T47D (cell line): Measurements from ENCODE around the gene ATAD5.
"Not testable (repeated sequence)": the region's sequence is repeated elsewhere in the genome, so short reads cannot be mapped to it uniquely, and the experiment has no call there.

ENCODE experiments used
- DNase-seq, 2 experiments: peaks; one replicate each; pipeline versions ENCODE4 v3.0.0 to v3.0.0-alpha.2; 2011 to 2012; ENCODE audit warnings: low read depth in 1 of 2, low spot score in 1 of 2
- JUND ChIP-seq: IDR thresholded peaks from 2 replicates; pipeline ENCODE4 v1.6.1; 2012; ENCODE audit warnings: low read depth
- in situ Hi-C: cut with HindIII; loops from 2 replicates; pipeline ENCODE4 v1.10.0; 2016; ENCODE audit warnings: low sequenced_read_pairs, low pct_unique_long_range_greater_than_20kb

Gene ATAD5

DNA sequence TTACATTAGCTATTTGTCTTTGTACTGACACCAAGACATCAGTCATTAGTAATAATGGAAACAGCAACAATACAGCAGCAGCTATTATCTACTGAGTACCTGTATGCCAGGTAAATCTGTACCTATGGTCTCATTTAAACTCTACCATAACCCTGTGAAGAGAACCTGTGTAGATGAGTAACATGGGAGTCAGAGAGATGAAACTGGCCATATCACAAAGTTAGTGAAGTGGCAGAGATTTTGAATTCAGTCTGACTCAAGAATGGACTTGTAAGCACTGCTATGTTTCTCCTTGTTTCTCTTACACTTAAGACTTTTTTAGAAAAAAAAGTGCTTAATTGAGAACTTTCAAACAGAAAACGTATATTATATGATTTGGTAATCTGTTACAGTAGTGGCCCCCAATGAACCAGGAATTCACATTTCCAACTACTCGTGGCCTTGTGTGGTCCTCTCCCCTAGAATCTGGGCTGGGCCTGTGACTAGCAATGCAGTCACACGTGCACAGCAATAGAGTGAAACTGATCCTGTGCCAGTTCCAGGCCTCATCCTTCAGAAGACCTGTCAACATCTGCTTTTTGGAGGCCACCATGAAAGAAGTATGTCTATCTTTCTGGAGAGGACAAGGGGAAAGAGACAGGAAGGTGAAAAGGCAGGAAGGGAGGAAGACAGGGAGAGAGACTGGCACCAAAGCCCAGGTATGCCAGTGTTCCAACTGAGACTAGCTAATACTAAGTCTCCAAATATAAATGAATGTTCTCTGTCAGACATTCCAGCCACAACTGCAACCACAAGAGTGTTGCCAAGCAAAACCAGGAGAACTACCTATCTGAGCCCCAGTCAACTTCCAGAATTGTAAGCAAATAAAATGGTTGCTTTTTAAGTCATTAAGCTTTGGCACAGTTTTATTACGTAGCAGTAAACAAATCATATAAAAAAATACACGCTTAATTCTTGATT lies 19.3 kb upstream of the ATAD5 start:
- no peak for TF ChIP-seq JUND
- no peak for DNase-seq
- in situ Hi-C loops: no loop called here

DNA sequence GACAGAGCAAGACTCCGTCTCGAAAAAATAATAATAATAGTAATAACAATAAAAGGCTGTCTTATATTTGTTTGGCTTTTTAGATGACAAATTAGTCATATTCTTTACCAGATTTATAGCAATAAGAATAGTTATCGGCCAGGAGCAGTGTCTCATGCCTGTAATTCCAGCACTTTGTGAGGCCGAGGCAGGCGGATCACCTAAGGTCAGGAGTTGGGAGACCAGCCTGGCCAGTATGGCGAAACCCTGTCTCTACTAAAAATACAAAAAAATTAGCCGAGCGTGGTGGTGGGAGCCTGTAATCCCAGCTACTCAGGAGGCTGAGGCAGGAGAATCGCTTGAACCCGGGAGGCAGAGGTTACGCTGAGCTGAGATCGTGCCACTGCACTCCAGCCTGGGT lies 17.5 kb upstream of the ATAD5 start:
- in situ Hi-C loops, DNase-seq: not testable (repeated sequence)

- in situ Hi-C loops, DNase-seq: not testable (repeated sequence)
These were observed 16.9 kb upstream of the ATAD5 start for GRCh38 chr17:30814860-30815259.

DNA sequence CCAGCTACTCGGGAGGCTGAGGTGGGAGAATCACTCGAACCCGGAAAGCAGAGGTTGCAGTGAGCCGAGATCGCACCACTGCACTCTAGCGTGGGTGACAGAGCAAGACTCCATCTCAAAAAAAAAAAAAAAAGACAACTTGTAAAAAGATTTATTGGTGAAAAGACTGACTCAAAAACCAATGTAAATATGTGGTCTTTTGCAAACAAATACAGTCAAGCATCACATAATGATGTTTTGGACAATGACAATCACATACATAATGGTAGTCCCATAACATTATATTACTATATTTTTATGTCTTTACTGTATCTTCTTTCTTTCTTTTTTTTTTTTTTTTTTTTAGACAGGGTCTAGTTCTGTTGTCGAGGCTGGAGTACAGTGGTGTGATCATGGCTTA lies 15.6 kb upstream of the ATAD5 start:
- TF ChIP-seq JUND: no peak
- in situ Hi-C loops: no loop called here
- DNase-seq: no peak

- peak in 1 of 2 experiments; percentile 30 for DNase-seq
- no peak for TF ChIP-seq JUND
- in situ Hi-C loops: no loop called here
These were observed 11.6 kb upstream of the ATAD5 start for GRCh38 chr17:30819971-30820705.

DNA sequence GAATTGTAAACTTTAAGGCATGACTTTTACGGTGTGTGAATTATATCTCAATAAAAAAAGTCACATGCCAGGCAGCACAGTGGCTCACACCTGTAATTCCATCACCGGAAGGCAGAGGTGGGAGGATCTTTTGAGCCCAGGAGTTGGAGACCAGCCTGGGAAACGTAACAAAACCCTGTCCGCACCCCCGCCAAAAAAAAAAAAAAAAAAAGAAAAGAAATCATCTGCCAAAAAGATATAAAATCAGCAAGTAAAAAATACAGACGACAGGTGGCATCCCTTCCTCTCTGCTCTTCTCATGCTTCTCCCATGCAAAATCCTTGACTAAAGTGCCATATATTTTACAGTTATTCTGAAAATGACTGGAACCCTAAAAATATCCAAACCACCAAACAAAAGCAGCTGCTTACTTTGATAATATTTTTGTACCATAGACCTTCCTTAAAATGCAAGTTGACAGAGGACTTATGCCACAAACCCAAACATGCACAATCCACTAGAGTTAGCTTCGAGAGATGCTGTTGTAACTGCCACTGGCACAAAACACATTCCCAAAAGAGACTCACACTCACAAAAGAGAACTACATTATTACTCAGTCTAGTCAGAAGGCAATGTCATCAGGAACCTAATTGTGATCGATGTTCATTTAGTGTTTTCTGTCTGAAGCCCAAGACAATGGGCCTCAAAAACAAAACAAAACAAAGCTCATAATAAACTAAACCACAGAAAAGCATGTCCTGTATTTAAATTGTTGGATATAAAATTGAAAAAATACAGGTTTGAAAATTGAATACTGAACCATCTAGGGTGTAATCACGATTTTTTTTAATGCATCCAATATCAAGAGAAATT lies 9.7 kb upstream of the ATAD5 start:
- in situ Hi-C loops: no loop called here
- DNase-seq: no peak
- TF ChIP-seq JUND: no peak

- in situ Hi-C loops, DNase-seq: not testable (repeated sequence)
These were observed 8.8 kb upstream of the ATAD5 start for GRCh38 chr17:30822919-30823318.

GRCh38 chr17:30823421-30823820 lies 8.3 kb upstream of the ATAD5 start:
- in situ Hi-C loops: no loop called here
- DNase-seq: no peak
- no peak for TF ChIP-seq JUND

GRCh38 chr17:30824002-30824355 lies 7.8 kb upstream of the ATAD5 start:
- in situ Hi-C loops: no loop called here
- DNase-seq: peak in 1 of 2 experiments; percentile 60
- no peak for TF ChIP-seq JUND

GRCh38 chr17:30824356-30825145 lies 7.2 kb upstream of the ATAD5 start, which contains the start of gene CRLF3:
TSS of gene CRLF3 (minus strand) at chr17:30824692. CDS start at chr17:30824651, 41 bp downstream.
- in situ Hi-C loops: no loop called here
- no peak for TF ChIP-seq JUND

DNA sequence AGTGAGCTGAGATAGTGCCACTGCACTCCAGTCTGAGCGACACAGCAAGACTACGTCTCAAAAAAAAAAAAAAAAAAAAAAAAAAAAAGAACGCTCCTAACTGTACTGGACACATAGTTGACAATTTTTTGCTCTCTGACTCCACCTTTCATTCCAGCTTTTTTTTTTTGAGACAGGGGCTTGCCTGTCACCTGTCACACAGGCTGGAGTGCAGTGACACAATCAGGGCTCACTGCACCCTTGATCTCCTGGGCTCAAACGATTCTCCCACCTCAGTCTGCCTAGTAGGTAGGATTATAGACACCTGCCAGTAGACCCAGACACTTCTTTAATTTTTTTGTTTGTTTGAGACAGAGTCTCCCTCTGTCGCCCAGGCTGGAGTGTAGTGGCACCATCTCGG lies 4.7 kb upstream of the ATAD5 start:
- no peak for DNase-seq
- no peak for TF ChIP-seq JUND
- in situ Hi-C loops: no loop called here

More at GRCh38 chr17:30824356-30825145, 7.2 kb upstream of the ATAD5 start, which contains the start of gene CRLF3:
- peak; percentile 96 to 98 for DNase-seq

GRCh38 chr17:30829022-30829421 lies 2.7 kb upstream of the ATAD5 start:
- in situ Hi-C loops: no loop called here

More at GRCh38 chr17:30829022-30829421, 2.7 kb upstream of the ATAD5 start:
- DNase-seq: no peak
- TF ChIP-seq JUND: no peak
